Measurements from ENCODE around the gene BRINP3.

GRCh38 chr1:190511554-190511953 is 33.9 kb upstream of the BRINP3 start:
- no peak for TF ChIP-seq CTCF (IDR thresholded peaks at IDR 0.05)
- no peak for TF ChIP-seq POLR2A (IDR thresholded peaks at IDR 0.05)
